Measurements from ENCODE around the gene KRT10.

GRCh38 chr17:40854175-40854814, 31.9 kb upstream of the KRT10 start:
- TF ChIP-seq, protein P1, sequence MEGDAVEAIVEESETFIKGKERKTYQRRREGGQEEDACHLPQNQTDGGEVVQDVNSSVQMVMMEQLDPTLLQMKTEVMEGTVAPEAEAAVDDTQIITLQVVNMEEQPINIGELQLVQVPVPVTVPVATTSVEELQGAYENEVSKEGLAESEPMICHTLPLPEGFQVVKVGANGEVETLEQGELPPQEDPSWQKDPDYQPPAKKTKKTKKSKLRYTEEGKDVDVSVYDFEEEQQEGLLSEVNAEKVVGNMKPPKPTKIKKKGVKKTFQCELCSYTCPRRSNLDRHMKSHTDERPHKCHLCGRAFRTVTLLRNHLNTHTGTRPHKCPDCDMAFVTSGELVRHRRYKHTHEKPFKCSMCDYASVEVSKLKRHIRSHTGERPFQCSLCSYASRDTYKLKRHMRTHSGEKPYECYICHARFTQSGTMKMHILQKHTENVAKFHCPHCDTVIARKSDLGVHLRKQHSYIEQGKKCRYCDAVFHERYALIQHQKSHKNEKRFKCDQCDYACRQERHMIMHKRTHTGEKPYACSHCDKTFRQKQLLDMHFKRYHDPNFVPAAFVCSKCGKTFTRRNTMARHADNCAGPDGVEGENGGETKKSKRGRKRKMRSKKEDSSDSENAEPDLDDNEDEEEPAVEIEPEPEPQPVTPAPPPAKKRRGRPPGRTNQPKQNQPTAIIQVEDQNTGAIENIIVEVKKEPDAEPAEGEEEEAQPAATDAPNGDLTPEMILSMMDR (IDR thresholded peaks at IDR 0.05), result no peak
- no peak for TF ChIP-seq POLR2A (IDR thresholded peaks at IDR 0.05)
